Suprapubic skin (tissue), 4 donors: ENCODE data around the gene PHOX2B.

Source experiments
- EP300 ChIP-seq: sonication (generic); formaldehyde crosslinking; IDR thresholded peaks from one replicate; pipeline ENCODE4 v1.6.1; 2017; ENCODE audit warnings: antibody characterized with exemption
- POLR2A ChIP-seq, 2 donors: fragments of 450-650 bp; IDR thresholded peaks; one replicate each; pipeline ENCODE4 v1.6.1; 2017; ENCODE audit warnings: antibody characterized with exemption in 2 of 2, mild to moderate bottlenecking in 2 of 2, moderate library complexity in 2 of 2
- POLR2AphosphoS5 ChIP-seq, 3 donors: sonication (generic); formaldehyde crosslinking; IDR thresholded peaks; one replicate each; pipeline ENCODE4 v1.6.1; 2017; ENCODE audit warnings: antibody characterized with exemption in 3 of 3
- TF ChIP-seq, protein P1 (sequence below), 2 donors: fragments of 200-600 bp in 1 of 2; fragments of 450-650 bp in 1 of 2; sonication (generic) in 1 of 2; IDR thresholded peaks; one replicate each; pipeline ENCODE4 v1.5.1; 2016 to 2019; ENCODE audit warnings: antibody characterized with exemption in 2 of 2, mild to moderate bottlenecking in 1 of 2, moderate library complexity in 1 of 2

DNA sequence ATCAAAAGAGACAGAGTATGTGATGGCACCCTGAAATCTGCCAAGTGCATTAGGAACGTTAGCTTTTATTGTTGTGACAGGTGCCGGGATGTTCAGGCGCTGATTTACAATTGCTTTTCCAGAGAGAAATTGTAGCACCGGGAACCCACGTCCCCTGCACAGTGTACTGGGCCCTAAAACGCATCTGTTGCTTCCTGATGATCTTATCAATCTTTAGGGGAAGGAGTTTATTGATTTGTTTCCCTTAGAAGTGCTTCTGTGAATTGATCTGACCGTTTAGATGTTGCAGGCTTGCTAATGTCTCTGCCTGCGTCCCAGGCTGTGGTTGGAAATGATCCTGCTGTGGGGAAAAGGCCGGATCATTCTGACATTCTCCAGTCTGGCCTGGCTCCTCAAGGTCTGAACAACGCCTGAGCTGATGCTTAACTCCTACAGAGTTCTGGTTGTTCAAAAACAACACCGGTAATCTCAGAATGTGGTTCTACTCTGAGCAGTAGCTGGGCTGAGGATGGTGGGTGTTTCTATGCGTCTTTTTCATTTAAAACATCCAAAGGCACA lies 16.9 kb downstream of the PHOX2B start:
- TF ChIP-seq EP300 (no peak), POLR2A (IDR thresholded peaks at IDR 0.05) (no peak), POLR2AphosphoS5 (IDR thresholded peaks at IDR 0.05) (no peak)
- TF ChIP-seq, protein P1, sequence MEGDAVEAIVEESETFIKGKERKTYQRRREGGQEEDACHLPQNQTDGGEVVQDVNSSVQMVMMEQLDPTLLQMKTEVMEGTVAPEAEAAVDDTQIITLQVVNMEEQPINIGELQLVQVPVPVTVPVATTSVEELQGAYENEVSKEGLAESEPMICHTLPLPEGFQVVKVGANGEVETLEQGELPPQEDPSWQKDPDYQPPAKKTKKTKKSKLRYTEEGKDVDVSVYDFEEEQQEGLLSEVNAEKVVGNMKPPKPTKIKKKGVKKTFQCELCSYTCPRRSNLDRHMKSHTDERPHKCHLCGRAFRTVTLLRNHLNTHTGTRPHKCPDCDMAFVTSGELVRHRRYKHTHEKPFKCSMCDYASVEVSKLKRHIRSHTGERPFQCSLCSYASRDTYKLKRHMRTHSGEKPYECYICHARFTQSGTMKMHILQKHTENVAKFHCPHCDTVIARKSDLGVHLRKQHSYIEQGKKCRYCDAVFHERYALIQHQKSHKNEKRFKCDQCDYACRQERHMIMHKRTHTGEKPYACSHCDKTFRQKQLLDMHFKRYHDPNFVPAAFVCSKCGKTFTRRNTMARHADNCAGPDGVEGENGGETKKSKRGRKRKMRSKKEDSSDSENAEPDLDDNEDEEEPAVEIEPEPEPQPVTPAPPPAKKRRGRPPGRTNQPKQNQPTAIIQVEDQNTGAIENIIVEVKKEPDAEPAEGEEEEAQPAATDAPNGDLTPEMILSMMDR (IDR thresholded peaks at IDR 0.05) = no peak
